Upper lobe of left lung (tissue), 4 donors: ENCODE measurements around the gene RASAL2.

Experiments used
- POLR2A ChIP-seq, 4 donors: fragments of 450-650 bp; IDR thresholded peaks; one replicate each; pipeline ENCODE4 v1.5.1; 2016 to 2017; ENCODE audit warnings: antibody characterized with exemption in 4 of 4, mild to moderate bottlenecking in 2 of 4
- TF ChIP-seq, protein P1 (sequence below), 6 experiments: fragments of 450-650 bp in 4 of 6; fragments of 200-600 bp in 2 of 6; sonication (generic) in 2 of 6; IDR thresholded peaks; one replicate each; pipeline ENCODE4 v1.5.1; 2016 to 2019; ENCODE audit warnings: antibody characterized with exemption in 6 of 6

DNA sequence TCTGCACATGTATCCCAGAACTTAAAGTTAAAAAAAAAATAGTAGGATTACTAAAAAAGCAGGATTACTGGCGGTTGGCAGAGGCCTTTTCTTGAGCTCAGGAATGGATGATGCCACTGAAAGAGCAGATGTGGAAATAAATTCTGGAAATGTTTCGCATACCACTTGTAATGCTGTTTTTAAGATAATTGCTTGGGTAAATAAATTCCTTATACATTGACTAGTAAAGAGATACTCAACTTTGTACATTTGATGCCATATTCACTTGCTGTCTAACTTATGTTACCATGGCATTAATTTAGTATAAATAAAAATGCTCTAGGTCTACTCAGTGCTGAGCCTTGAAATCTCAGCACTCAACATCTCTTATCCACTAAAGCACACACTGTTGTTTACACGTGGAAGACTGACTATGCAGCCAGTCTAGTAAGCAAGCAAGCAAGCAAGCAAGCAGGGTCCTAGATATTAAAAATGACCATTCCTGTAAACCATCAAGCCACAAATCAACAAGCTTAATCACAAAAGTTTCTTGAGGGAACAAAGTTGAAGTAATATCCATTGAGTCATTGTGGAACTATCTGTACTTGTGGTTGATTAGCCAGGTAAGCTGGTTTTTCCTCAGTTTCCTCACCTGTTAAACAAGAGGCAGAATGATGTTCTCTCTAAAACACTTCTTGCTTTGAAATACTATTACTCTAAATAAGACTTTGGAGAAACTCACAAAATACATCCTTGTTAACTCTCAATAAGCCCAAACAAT lies 1.7 kb upstream of the RASAL2 start:
- TF ChIP-seq POLR2A (IDR thresholded peaks at IDR 0.05), result no peak
- TF ChIP-seq, protein P1, sequence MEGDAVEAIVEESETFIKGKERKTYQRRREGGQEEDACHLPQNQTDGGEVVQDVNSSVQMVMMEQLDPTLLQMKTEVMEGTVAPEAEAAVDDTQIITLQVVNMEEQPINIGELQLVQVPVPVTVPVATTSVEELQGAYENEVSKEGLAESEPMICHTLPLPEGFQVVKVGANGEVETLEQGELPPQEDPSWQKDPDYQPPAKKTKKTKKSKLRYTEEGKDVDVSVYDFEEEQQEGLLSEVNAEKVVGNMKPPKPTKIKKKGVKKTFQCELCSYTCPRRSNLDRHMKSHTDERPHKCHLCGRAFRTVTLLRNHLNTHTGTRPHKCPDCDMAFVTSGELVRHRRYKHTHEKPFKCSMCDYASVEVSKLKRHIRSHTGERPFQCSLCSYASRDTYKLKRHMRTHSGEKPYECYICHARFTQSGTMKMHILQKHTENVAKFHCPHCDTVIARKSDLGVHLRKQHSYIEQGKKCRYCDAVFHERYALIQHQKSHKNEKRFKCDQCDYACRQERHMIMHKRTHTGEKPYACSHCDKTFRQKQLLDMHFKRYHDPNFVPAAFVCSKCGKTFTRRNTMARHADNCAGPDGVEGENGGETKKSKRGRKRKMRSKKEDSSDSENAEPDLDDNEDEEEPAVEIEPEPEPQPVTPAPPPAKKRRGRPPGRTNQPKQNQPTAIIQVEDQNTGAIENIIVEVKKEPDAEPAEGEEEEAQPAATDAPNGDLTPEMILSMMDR (IDR thresholded peaks at IDR 0.05), result no peak
